HG03060 (cell line): ENCODE results near the gene C2CD2L.
"Not testable (repeated sequence)": the region's sequence is repeated elsewhere in the genome, so short reads cannot be mapped to it uniquely, and the experiment has no call there.

Experiments used
- ATAC-seq: cut with Tn5 transposase; IDR thresholded peaks from one replicate; pipeline ENCODE4 v1.9.1; 2021; ENCODE audit warnings: low read depth, moderate number of reproducible peaks; ENCODE audit not compliant: unreplicated experiment

Gene C2CD2L

DNA sequence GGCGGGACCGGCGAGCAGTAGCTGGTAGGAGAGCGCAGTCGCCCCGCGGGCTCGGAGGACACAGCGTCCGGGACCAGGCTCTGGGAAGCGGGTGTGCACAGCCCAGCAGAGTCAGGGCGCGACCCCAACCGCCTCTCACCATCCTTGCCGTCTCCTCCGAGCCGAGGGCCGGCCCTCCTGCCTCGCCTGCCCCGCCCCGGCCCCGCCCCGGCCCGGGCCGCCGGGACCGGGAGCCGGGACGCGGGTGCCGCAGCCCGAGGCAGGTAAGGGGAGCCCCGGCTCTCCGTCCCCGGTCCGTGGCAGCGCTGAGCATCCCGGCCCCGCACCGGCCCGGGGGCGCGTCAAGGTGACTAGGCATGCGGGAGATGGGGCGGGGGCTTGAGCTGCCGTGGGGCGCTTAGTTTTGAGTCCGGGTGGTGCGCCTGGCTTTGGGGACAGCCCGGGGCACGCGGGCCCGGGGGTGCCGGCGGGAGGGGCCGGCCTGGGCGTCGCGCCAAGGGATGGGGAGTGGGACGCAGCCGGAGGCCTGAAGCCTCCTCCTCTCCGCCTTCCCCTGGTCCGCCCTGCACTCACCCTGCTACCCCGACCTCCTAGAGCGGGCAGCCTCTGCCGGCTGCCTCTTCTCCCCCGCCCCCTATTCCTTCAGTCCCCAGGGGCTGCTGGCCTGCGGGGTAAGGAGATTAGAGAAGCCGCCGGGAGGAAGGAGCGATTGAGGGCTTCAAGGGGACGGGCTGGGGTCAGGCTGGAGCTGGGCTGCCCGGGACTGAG, 42.1 kb downstream of the C2CD2L start, which contains the start of gene ABCG4:
TSS of gene ABCG4 (plus strand) at position 35 of the 768 bp plus-strand sequence. CDS start 914 bp downstream, outside the sequence.
- no peak for ATAC-seq

DNA sequence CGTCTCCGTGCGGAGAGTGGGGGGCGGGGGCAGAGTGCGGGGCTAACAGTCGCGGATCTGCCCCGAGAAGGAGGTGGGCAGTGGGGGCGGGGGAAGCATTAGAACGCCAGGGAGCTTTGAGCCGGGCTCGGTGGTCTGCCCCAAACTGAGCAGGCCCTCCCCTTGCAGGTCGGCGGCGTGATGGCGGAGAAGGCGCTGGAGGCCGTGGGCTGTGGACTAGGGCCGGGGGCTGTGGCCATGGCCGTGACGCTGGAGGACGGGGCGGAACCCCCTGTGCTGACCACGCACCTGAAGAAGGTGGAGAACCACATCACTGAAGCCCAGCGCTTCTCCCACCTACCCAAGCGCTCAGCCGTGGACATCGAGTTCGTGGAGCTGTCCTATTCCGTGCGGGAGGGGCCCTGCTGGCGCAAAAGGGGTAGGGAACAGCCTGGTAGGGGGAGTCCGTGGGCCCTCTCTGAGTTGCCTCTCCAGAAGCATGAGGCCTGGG, 42.7 kb downstream of the C2CD2L start:
- ATAC-seq, result no peak

GRCh38 chr11:119152043-119152442, 44.9 kb downstream of the C2CD2L start:
- ATAC-seq, result no peak

DNA sequence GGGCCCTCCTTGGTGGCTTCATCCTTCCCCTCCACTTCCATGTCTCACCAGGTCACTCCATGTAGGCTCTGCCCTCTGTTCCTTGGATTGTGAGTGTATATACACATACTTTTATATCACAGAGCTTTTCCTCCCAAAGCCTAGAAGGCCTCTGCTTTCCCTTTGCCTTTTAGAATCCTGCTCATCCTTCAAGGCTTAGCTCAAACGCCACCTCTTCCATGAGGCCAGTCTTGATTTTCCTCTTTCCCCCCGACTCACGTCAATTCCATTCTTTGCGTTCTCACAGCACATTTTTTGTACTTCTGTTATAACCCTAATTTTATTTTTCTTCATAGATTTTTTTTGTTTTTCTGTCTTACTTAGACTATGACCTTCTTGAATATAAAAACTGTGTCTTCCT, 45.5 kb downstream of the C2CD2L start:
- ATAC-seq, result no peak

DNA sequence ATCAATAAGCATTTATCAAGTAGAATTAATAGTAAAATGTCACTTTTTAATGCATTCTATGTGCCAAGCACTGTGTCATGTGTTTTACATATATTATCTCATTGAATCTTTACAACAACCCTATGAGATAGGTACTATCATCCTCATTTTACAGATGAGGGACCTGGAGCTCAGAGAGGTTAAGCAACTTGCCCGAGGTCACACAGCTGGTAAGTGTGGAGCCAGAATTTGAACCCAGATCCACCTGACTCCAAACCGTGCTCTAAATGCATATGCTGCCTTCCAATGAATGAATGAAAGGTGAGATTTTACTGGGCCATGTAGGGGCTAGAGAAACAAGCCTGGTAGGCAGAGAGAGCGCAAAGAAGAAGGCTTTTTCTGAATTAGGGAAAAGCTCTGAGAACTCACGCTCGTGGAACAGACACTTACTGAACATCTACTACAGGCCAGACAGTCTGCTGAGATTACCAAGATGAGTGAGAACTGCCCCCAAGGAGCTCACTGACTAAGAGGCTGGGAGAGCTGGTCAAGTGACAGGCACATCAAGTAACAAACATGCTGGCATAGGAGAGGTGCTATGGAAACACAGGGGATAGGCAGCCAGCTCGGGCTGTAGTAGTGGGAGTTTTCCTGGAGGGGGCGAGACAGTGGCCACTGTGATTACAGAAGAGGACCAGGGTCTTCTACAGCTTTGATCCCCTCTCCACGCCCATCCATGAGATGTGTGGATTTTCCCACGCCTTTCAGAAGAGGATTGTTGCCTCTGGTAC, 46.1 kb downstream of the C2CD2L start:
- ATAC-seq, result no peak

- no peak for ATAC-seq
These were observed 47.0 kb downstream of the C2CD2L start for GRCh38 chr11:119154178-119154577.

DNA sequence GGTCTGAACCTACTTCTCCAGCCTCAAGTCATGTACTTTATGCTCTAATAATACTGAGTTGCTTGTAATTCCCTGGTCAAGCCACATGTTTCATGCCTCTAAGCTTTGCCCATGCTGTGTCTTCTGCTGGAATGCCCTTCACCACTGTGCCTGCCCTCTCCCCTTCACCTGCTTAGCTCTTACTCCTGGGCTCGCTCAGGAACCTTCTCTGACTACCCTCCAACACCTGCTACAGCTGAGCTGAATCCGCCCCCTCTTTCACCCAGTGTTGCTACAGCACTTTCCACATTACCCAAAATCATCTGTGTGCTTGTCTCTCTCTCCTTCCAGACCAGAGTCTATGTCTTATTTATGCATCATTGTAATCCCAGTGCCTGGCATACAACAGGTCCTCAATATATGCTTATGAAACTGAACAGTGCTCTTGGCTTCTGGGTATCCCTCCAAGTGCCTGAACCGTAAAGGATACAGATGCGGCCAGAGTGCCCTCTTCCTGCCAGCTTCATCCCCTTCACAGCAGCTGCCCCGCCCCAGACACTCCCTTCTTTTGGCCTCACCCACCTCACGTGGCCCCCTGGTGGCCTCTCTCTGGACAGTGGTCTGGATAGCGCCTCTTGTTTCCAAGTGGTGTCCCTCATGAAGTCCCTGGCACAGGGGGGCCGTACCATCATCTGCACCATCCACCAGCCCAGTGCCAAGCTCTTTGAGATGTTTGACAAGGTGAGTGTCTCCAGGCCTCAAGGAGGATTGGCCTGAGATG, 48.8 kb downstream of the C2CD2L start:
- ATAC-seq, result no peak

DNA sequence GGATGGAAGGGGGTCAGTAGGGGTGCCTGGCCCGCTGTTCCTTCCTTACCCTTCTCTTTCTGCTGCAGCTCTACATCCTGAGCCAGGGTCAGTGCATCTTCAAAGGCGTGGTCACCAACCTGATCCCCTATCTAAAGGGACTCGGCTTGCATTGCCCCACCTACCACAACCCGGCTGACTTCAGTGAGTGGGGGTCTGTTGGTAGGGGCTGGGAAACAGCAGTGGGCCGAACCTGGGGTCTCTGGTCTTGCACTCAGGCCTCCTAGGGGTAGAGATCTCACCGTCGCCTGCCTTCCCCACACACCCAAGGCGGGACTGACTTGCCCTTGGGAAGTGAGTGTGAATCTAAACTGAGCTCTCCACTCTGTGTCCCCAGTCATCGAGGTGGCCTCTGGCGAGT, 49.4 kb downstream of the C2CD2L start:
- ATAC-seq, result no peak

DNA sequence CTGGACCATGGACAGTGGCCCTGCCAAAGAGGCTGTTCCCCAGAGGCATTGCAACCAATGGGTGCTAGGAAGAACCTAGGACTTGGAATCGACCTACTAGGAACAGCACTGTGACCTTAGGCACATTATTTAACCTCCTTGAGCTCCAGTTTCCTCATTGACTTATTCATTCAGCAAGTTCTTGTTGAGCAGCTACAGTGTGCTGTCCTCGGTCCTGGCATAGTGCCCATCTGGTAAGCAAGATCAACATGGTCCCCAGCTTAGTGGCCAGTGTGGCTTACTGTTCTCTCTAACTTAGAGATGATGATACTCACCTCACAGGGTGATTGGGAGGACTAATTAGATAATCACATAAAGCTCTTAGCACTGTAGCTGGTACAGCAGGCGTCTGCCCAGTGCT, 49.9 kb downstream of the C2CD2L start:
- ATAC-seq, result no peak

DNA sequence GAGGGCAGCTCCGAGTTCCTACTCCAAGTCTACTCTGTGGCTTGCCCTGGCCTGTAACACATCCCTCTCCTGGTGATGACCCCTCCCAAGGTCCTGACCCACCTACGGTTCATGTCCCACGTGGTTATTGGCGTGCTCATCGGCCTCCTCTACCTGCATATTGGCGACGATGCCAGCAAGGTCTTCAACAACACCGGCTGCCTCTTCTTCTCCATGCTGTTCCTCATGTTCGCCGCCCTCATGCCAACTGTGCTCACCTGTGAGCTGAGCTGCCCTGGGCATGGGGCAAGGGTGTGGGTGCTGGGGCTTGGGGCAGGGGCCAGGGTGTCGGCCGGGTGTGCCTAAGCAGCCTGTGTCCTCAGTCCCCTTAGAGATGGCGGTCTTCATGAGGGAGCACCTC, 51.3 kb downstream of the C2CD2L start:
- ATAC-seq, result no peak

- ATAC-seq, result no peak
These were observed 53.0 kb downstream of the C2CD2L start for GRCh38 chr11:119160151-119160550.

DNA sequence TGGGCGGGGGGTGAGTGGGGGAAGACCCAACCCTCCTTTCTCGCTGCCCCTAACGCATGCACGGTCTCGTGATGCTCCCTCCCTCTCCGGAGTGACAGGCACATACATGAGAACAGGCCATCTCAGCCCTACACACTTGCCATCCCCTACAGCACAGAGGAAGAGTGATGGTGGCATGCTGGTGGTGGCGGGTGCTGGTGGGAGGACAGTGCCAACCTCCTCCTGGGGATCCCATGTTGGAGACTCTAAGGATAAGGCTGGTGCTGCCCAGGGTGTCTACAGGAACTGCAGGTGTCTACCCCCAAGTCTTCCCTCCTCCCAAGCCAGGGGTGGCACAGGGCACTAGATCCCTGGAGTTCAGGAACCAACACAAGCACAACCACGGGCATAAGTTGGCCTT, 54.7 kb downstream of the C2CD2L start:
- ATAC-seq, result no peak

- no peak for ATAC-seq
These were observed 59.4 kb downstream of the C2CD2L start for GRCh38 chr11:119166368-119167076.

- ATAC-seq, result not testable (repeated sequence)
These were observed 59.9 kb downstream of the C2CD2L start for GRCh38 chr11:119167077-119167458.

- ATAC-seq, result no peak
These were observed 60.8 kb downstream of the C2CD2L start for GRCh38 chr11:119167933-119168332.
